HG02981 (cell line): ENCODE data around the gene DOLPP1.
"Not testable (repeated sequence)": the region's sequence is repeated elsewhere in the genome, so short reads cannot be mapped to it uniquely, and the experiment has no call there.

Experiments used
- ATAC-seq: cut with Tn5 transposase; IDR thresholded peaks from one replicate; pipeline ENCODE4 v1.9.1; 2021; ENCODE audit warnings: mild to moderate bottlenecking, moderate library complexity; ENCODE audit not compliant: unreplicated experiment

The DOLPP1 gene

DNA sequence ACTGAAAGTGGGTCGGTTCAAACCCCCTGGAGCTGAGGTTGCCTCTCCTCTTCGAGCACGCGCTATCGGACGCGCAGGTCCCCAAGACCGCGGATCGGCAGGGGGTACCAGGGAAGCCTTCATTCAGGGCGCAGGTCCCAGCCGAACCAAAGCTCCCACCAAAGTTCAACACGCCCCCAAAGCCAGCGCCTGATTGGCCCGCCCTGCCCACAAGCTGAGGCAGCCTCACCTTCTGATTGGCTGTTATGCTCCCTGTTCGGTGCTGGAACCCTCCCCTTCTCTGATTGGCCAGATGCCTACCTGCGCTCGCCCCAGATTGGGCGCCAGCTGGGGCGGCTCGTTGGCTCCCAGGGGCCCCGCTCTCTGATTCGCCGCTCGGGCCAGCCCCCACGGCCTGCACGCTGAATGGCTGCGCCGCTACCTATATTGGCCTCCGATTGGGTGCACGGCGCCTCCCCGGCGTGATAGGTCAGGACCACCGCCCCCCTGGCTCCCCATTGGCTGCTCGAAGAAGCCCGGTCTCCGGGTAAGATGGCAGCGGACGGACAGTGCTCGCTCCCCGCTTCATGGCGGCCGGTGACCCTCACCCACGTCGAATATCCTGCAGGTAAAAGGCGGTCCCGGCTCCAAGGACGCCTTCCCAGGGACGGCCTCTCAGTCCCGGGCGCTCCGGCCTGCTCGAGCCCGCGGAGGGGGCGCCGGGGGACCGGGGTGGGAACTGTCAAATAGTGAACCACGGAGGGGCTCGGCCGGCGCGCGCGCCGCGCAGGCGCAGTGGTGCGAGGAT is at the start of gene DOLPP1:
TSS of gene DOLPP1 (plus strand) at position 511 of the 787 bp plus-strand sequence. CDS start at position 532, 21 bp downstream.
- peak; percentile 91 for ATAC-seq

- ATAC-seq, result no peak
Measured at GRCh38 chr9:129031514-129031913, 49.4 kb upstream of the DOLPP1 start.

DNA sequence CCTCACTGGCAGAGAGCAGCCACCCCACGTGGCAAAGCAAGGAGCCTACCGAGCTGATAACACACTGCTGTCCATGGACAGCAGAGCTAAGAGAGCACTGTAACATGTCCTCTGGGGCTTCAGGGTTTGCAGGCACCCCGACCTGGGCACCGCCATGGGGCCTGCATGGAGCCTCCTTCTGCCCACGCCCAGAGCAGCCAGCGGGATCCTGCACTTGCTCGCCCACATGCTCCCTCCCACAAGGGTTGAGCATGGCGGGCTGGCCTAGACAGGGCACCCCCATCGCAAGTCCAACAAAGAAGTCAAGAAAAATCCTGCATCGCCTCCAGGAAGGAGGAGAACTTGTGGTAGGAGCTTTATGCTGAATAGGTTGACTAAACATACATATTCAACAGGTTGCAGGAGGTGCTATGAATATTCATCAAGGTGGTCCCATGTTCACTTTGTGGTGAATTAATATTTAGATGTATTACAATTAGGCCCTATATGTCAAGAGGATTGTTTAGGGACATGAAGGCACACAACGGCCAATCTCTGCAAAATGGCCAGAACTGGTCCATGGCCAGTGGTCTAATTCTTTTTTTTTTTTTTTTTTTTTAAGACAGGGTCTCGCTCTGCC is 48.3 kb upstream of the DOLPP1 start:
- ATAC-seq, result no peak

DNA sequence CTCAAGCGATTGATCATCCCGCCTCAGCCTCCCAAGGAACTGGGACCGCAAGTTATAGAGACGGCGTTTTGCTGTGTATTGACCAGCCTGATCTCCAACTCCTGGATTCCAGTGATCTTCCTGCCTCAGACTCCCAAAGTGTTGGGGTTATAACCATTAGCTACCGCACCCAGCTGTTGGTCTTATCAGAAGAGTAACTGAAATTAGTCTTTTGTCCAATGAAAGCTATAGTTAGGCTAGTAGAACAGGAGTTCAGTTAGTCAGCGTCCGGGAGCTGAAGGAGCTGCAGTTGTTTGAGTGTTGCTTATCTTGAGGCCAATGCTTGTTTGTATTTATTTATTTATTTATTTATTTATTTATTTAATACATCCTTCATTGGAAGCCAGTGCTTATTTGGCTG is 47.7 kb upstream of the DOLPP1 start:
- no peak for ATAC-seq

DNA sequence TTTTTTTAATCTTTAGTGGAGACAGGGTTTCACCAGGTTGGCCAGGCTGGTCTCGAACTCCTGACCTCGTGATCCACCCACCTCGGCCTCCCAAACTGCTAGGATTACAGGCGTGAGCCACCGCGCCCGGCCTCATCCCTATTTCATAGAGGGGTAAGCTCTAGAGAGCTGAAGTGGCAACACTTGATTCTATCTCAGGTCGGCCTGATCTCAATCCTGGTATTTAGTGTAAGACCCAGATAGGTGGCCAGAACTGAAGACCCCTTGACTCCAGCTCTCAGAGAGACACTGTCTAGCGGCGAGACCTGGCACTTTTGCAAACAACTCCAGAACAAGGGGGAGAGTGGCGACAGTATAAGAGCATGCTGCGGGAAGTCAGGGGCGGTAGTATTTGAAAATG is 45.1 kb upstream of the DOLPP1 start:
- ATAC-seq, result not testable (repeated sequence)

- ATAC-seq, result peak; percentile 96
Measured at GRCh38 chr9:129036241-129036922, 44.5 kb upstream of the DOLPP1 start, which contains the start of gene MIGA2. Gene MIGA2, plus strand, starts transcription at chr9:129036626. Its CDS starts 3,969 bp downstream, at chr9:129040595.

DNA sequence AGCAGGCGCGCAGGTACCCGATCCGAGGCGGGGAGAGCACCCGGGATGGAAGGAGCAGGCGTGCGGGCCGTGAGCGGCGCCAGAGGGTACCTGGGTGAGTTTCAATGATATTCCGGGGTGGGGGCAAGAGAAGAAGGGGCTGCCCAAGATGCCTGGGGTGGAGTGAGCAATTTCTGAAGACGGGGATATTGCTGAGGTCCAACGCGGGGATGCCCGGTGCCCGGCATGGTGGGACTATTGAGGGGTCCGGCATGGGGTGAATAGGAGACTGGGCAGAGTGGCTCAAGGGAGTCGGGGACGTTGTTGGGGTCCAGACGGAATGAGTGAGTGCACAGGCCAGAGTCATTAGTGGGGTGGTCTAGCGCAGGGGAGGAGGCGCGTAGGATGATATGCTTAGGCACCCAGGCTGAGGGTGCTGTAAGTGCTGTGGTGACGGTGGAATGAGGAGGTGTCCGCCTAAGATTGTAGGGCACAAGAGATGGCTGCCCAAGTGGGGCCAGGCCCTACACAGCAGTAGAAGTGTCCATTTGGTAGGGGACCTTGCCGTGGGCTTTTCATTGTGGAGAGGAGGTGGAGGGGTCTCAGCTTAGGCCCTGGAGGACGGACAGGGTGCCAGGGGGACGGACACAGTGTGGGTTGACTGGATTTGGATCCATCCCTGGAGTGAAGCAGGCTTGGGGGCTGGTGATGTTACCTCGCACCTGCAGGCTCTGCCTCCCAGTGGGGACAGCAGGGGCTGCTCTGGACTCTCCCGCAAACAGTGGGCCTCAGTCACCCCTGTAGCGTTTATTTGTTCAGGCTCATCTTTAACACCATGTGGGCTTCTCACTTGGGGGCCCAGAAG is 43.8 kb upstream of the DOLPP1 start:
- ATAC-seq, result no peak

GRCh38 chr9:129037767-129038098 is 43.2 kb upstream of the DOLPP1 start:
- no peak for ATAC-seq

DNA sequence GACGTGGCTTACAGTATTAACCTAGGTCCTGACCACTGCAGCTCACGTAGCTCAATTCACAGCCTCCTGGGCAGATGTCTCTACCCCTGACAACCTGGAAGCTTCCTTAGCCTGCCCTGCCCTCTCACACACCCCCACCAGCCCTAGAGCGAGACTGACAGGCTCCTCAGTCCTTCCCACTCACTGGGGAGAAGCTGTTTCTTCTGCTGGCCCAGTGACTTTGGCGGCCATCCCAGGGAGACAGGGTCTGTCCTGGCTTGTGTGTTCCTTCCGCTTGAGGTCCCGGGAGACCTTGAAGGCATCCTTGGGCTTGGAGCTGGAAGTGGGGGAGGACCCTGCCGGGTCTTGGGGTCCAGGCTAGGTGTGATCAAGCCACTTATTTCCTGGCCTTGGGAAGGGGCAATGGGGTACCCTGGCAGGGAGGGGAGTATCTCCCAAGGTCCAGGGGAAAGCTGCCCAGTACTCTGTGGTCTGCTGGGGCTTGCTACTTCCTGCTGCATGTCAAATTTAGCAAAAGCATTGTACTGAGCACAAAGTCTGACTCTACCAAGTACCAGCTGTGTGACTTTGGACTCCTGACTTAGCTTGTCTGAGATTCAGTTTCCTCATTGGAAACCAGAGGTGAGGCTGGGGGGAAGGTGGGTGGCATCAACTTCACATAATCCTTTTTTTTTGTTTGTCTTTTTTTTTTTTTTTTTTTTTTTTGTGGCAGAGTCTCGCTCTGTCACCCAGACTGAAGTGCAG is 42.6 kb upstream of the DOLPP1 start:
- ATAC-seq, result no peak

- no peak for ATAC-seq
Measured at GRCh38 chr9:129040113-129040643, 40.7 kb upstream of the DOLPP1 start.

DNA sequence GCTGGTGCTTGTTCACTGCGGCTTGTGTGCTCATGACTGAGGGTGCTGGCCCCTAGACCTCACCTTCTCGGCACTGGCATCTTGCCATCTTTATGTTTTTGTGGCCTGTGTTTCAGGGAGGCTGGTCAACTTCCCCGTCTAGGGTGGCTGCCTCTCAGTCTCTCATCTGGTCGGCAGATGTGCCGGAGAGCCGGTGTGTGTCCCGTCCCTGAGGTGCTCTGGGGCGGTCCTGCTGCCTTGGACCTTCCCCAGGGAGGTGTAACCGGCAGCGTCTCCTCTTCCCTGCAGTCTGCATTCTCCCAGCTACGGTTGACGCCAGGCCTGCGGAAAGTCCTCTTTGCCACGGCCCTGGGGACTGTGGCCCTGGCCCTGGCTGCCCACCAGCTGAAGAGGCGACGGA is 38.9 kb upstream of the DOLPP1 start:
- no peak for ATAC-seq

- ATAC-seq, result no peak
Measured at GRCh38 chr9:129052592-129052991, 28.3 kb upstream of the DOLPP1 start.

- ATAC-seq, result no peak
Measured at GRCh38 chr9:129053020-129053419, 27.9 kb upstream of the DOLPP1 start.

DNA sequence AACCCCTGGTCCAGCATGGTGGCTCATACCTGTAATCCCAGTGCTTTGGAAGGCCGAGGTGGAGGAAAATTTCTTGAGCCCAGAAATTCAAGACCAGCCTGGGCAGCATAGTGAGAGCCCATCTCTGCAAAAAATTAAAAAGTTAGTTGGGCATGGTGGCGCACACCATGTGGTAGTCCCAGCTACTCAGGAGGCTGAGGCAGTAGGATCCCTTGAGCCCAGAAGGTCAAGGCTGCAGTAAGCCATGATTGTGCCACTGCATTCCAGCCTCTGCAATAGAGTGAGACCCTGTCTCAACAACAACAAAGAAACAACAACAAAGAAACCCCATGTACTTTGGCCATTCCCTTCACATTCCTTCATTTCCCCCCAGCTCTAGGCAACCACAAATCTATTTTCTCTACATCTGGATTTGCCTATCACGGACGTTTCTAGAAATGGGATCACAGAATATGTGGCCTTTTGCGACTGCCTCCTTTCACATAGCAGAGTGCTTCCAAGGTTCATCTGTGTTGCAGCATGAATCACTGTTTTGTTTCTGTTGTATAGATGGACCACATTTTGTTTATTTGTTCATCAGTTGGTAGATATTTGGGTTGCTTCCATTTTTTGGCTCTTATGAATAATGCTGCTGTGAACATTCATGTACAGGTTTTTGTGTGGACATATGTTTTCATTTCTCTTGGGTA is 26.6 kb upstream of the DOLPP1 start:
- ATAC-seq, result no peak

- ATAC-seq, result no peak
Measured at GRCh38 chr9:129058965-129059795, 21.7 kb upstream of the DOLPP1 start.

GRCh38 chr9:129059796-129060785 is 20.8 kb upstream of the DOLPP1 start:
- no peak for ATAC-seq

- no peak for ATAC-seq
Measured at GRCh38 chr9:129060991-129061390, 19.9 kb upstream of the DOLPP1 start.
